Activated CD8-positive, alpha-beta memory T cell treated with anti-CD3 and anti-CD28 coated beads, Interleukin-2, amount 50 U/mL, for 1 hour (primary cell): ENCODE measurements around the gene DIPK1C.

Source experiments
- DNase-seq: peaks from one replicate; pipeline ENCODE4 v3.0.0-alpha.2; 2020; ENCODE audit errors: extremely low read depth

Gene DIPK1C

GRCh38 chr18:74388227-74388626 lies 68.9 kb downstream of the DIPK1C start:
- no peak for DNase-seq

- DNase-seq = no peak
Measured at GRCh38 chr18:74387383-74387782, 69.7 kb downstream of the DIPK1C start.
